GM12878 (cell line): ENCODE results near the gene ADAM19. TPM values are rescaled to one million over a fixed set of nuclear protein-coding genes. Genes with fewer than 3 reads are reported as not detected.
"Not testable (repeated sequence)": the region's sequence is repeated elsewhere in the genome, so short reads cannot be mapped to it uniquely, and the experiment has no call there.

ENCODE experiments used
- ATAC-seq: fragments of 200-7000 bp; cut with Tn5 transposase; 3 replicates; pipeline ENCODE4 v1.9.1; 2020; ENCODE audit warnings: mild to moderate bottlenecking, moderate library complexity
- BruUV-seq: library from RNA; stranded (reverse); fragments of 400-500 nt; replicated peaks from 2 replicates; lab custom pipeline; 2021; lab: Mats Ljungman, UMichigan
- CTCF ChIA-PET: fragments of 300-600 bp; sonication (Branson Sonifier 250); formaldehyde crosslinking; extraction: SDS; loops from one replicate; lab custom pipeline; 2021; ENCODE audit warnings: inconsistent platforms; lab: Yijun Ruan, JAX
- POLR2A ChIA-PET: fragments of 350-600 bp; formaldehyde crosslinking; extraction: SDS; loops from one replicate; lab custom pipeline; 2021; ENCODE audit warnings: inconsistent platforms; lab: Charles Lee
- RAD21 ChIA-PET: fragments of 300-600 bp; sonication (Branson Sonifier 250); formaldehyde crosslinking; loops from one replicate; lab custom pipeline; 2023; ENCODE audit warnings: antibody characterized with exemption; ENCODE audit not compliant: unreplicated experiment; lab: Charles Lee
- SMC1A ChIA-PET: fragments of 300-600 bp; sonication (Branson Sonifier 250); formaldehyde crosslinking; loops from one replicate; lab custom pipeline; 2023; ENCODE audit not compliant: unreplicated experiment, uncharacterized antibody; lab: Charles Lee
- DNase-seq: peaks from one replicate; pipeline ENCODE4 v3.0.0-alpha.2; 2011; ENCODE audit warnings: low read depth, low spot score
- FAIRE-seq: peaks from 3 replicates; lab custom pipeline; 2011; peaks lifted over from hg19 to GRCh38; lab: Jason Lieb, UNC
- H2AFZ ChIP-seq: 2 replicates; pipeline ENCODE4 v1.6.0; 2011; ENCODE audit warnings: low read depth, low read length, control low read depth; ENCODE audit not compliant: control insufficient read depth
- H3K27ac ChIP-seq: 2 replicates; pipeline ENCODE4 v1.5.1; 2011; ENCODE audit warnings: control low read depth; ENCODE audit not compliant: control insufficient read depth, insufficient read depth
- H3K27me3 ChIP-seq, 2 experiments: replicated peaks in 1 of 2; 2 replicates each; pipeline versions ENCODE4 v1.6.0 to v1.6.1; 2011; ENCODE audit warnings: low read length in 1 of 2; ENCODE audit not compliant: control insufficient read depth in 2 of 2, insufficient read depth in 2 of 2
- H3K36me3 ChIP-seq, 2 experiments: 2 replicates each; pipeline ENCODE4 v1.5.1; 2011; ENCODE audit warnings: low read length in 1 of 2; ENCODE audit not compliant: control insufficient read depth in 2 of 2, insufficient read depth in 2 of 2
- H3K4me1 ChIP-seq: 2 replicates; pipeline ENCODE4 v1.6.1; 2011; ENCODE audit warnings: mild to moderate bottlenecking, low read length, moderate library complexity, mixed read lengths; ENCODE audit not compliant: control insufficient read depth, insufficient read depth
- H3K4me2 ChIP-seq: 2 replicates; pipeline ENCODE4 v1.6.0; 2011; ENCODE audit warnings: control low read depth; ENCODE audit not compliant: control insufficient read depth, insufficient read depth
- H3K4me3 ChIP-seq: fragments of 200-600 bp; sonication (generic); 2 replicates; pipeline ENCODE4 v1.5.1; 2016
- H3K79me2 ChIP-seq: 2 replicates; pipeline ENCODE4 v1.6.0; 2011; ENCODE audit warnings: low read length; ENCODE audit not compliant: control insufficient read depth, insufficient read depth
- H3K9ac ChIP-seq: 2 replicates; pipeline ENCODE4 v1.8.0; 2011; ENCODE audit warnings: low read length, control low read depth, mixed read lengths; ENCODE audit not compliant: control insufficient read depth, insufficient read depth
- H3K9me3 ChIP-seq: replicated peaks from 3 replicates; pipeline ENCODE4 v1.5.1; 2011; ENCODE audit warnings: mild to moderate bottlenecking, low read length; ENCODE audit not compliant: control insufficient read depth, insufficient read depth
- H4K20me1 ChIP-seq: 2 replicates; pipeline ENCODE4 v1.6.0; 2011; ENCODE audit not compliant: control insufficient read depth, insufficient read depth
- RAD21 ChIP-seq: IDR thresholded peaks from 2 replicates; pipeline ENCODE4 v1.6.1; 2011; ENCODE audit warnings: mild to moderate bottlenecking, low read depth, low read length, moderate library complexity; ENCODE audit not compliant: insufficient read depth
- SKIL ChIP-seq: fragments of 450-650 bp; IDR thresholded peaks from 2 replicates; pipeline ENCODE4 v1.6.1; 2017; ENCODE audit warnings: mild to moderate bottlenecking, low read depth, inconsistent platforms; ENCODE audit not compliant: poor library complexity, severe bottlenecking
- SRF ChIP-seq, 2 experiments: IDR thresholded peaks; 2 replicates each; pipeline ENCODE4 v1.6.1; 2011; ENCODE audit warnings: low read depth in 2 of 2, low read length in 2 of 2, mild to moderate bottlenecking in 1 of 2, moderate library complexity in 1 of 2
- WGBS: methylation state at CpG from one replicate; pipeline ENCODE4 v1.1.6; 2016; ENCODE audit warnings: low lambda C conversion rate; ENCODE audit not compliant: insufficient replicate concordance, insufficient coverage; ENCODE audit errors: missing lambda C conversion rate; 5-methylcytosine and 5-hydroxymethylcytosine counted together
- in situ Hi-C: fragments of 300-500 bp; cut with MboI; formaldehyde crosslinking; loops from 9 replicates; pipeline ENCODE4 v1.14.3; 2018; ENCODE audit warnings: mixed read lengths
- intact Hi-C: fragments of 100-400 bp; cut with micrococcal nuclease; formaldehyde crosslinking; loops from one replicate; pipeline ENCODE4 v1.14.2; 2022; ENCODE audit not compliant: unreplicated experiment
- polyA plus RNA-seq, 11 experiments: library from polyadenylated mRNA; depleted of rRNA in 4 of 11; unstranded in 6 of 11; stranded (reverse) in 5 of 11; fragments of >200 nt; fragmentation: Nextera tagmentation in 4 of 11; fragmentation: Illumina TruSeq in 1 of 11; extraction: Ambion mirVana in 4 of 11; extraction: Trizol in 1 of 11; gene quantifications; 1 replicate in 1 of 11; 2 replicates in 10 of 11; pipeline versions ENCODE4 v1.2.1 to v1.2.3, GENCODE V29; 2011 to 2016; ENCODE audit warnings: inconsistent platforms in 2 of 11, missing spikeins in 2 of 11, low read depth in 1 of 11
- total RNA-seq, 4 experiments: library from RNA; depleted of rRNA in 3 of 4; stranded (reverse); fragments of >200 nt in 3 of 4; fragmentation: Illumina TruSeq in 1 of 4; extraction: Trizol in 1 of 4; gene quantifications; 2 replicates each; pipeline versions ENCODE4 v1.2.1 to v1.2.3, GENCODE V29; 2013 to 2021

ADAM19 gene
- total and polyA plus RNA-seq, 10 of the 15 experiments (the other 5 are each of a cell fraction or from before 2014, with no cell fraction given): 16.0 to 92.8 (median 44.7) TPM

- no peak for TF ChIP-seq SKIL
- no peak for TF ChIP-seq RAD21
- TF ChIP-seq SRF (IDR thresholded peaks at IDR 0.05; ENCODE audit: low read depth in 2 of 2, low read length in 2 of 2): no peak
These were observed 90.8 kb downstream of the ADAM19 start (continued) for GRCh38 chr5:157484768-157485167.

DNA sequence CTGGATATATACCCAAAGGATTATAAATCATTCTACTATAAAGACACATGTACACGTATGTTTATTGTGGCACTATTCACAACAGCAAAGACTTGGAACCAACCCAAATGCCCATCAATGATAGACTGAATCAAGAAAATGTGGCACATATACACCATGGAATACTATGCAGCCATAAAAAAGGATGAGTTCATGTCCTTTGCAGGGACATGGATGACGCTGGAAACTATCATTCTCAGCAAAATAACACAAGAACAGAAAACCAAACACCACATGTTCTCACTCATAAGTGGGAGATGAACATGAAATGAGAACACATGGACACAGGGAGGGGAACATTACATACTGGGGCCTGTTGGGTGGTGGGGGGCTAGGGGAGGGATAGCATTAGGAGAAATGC is 92.9 kb downstream of the ADAM19 start:
- RAD21 ChIA-PET, H3K4me3 ChIP-seq, H3K4me2 ChIP-seq, in situ Hi-C loops, H3K27ac ChIP-seq, H2AFZ ChIP-seq, ATAC-seq, H4K20me1 ChIP-seq, BruUV-seq, FAIRE-seq, intact Hi-C loops, H3K27me3 ChIP-seq, DNase-seq, POLR2A ChIA-PET, H3K9ac ChIP-seq, H3K9me3 ChIP-seq, H3K79me2 ChIP-seq, CTCF ChIA-PET: not testable (repeated sequence)
- Histone ChIP-seq H3K4me1 (peaks cover 23% of the 10 kb centered on the region), H3K36me3 (peaks cover 13 to 29% of the 10 kb centered on the region in 2 experiments; a peak in 3 of 4 replicates)
- SMC1A ChIA-PET: interaction anchor here (1.0 kb wide), 1 partner anchor 37 kb away, joined by 3 read pairs; no protein-coding TSS in a partner anchor
- 93% methylated on average over 2 of the region's 2 CpGs for WGBS
